Nephron (organoid): ENCODE results near the gene SERTAD1.
"Not testable (repeated sequence)": the region's sequence is repeated elsewhere in the genome, so short reads cannot be mapped to it uniquely, and the experiment has no call there.

Experiments used
- H3K27ac Mint-ChIP-seq, 3 experiments: 2 replicates each; pipeline ENCODE4 v1.8.0; 2020; ENCODE audit warnings: mixed read lengths in 3 of 3, mild to moderate bottlenecking in 2 of 3, moderate library complexity in 1 of 3
- H3K27me3 Mint-ChIP-seq: 2 replicates; pipeline ENCODE4 v1.8.0; 2021; ENCODE audit warnings: low read depth, mild to moderate bottlenecking, moderate library complexity, mixed read lengths
- H3K36me3 Mint-ChIP-seq: 2 replicates; pipeline ENCODE4 v1.8.0; 2020; ENCODE audit warnings: low read depth, mixed read lengths
- H3K4me1 Mint-ChIP-seq: 2 replicates; pipeline ENCODE4 v1.8.0; 2020; ENCODE audit warnings: mixed read lengths
- H3K4me3 Mint-ChIP-seq, 3 experiments: 2 replicates each; pipeline ENCODE4 v1.8.0; 2020; ENCODE audit warnings: mild to moderate bottlenecking in 3 of 3, mixed read lengths in 3 of 3, moderate library complexity in 2 of 3
- H3K9me3 Mint-ChIP-seq: 2 replicates; pipeline ENCODE4 v1.8.0; 2020; ENCODE audit warnings: mixed read lengths
- CTCF ChIP-seq, 3 experiments: fragments of 200-600 bp; sonication (generic); IDR thresholded peaks; one replicate each; pipeline ENCODE4 v1.5.0; 2021; ENCODE audit warnings: antibody characterized with exemption in 3 of 3; ENCODE audit not compliant: unreplicated experiment in 3 of 3

Gene SERTAD1

GRCh38 chr19:40464059-40465024 is 38.5 kb upstream of the SERTAD1 start:
- Mint-ChIP-seq H3K4me3 (peak overlapping the region; percentile 79 to 90 (median 85)), H3K27ac (peak overlapping the region in 1 of 3 experiments; percentile 44), H3K36me3 (no peaks in the 10 kb centered on the region), H3K4me1 (peaks cover 19% of the 10 kb centered on the region), H3K9me3 (no peaks in the 10 kb centered on the region), H3K27me3 (peaks cover 33% of the 10 kb centered on the region)
- peak; percentile 72 to 83 (median 79) for TF ChIP-seq CTCF (IDR thresholded peaks at IDR 0.05; ENCODE audit: unreplicated experiment in 3 of 3)

GRCh38 chr19:40463587-40464037 is 37.8 kb upstream of the SERTAD1 start:
- Mint-ChIP-seq H3K4me1 (peaks cover 19% of the 10 kb centered on the region), H3K27me3 (peaks cover 28% of the 10 kb centered on the region)
- H3K36me3 Mint-ChIP-seq, H3K9me3 Mint-ChIP-seq, H3K27ac Mint-ChIP-seq, H3K4me3 Mint-ChIP-seq: not testable (repeated sequence)

- Mint-ChIP-seq H3K9me3 (no peaks in the 10 kb centered on the region), H3K4me3 (no peak overlapping the region), H3K27me3 (peaks cover 16% of the 10 kb centered on the region), H3K4me1 (peaks cover 19% of the 10 kb centered on the region), H3K27ac (no peak overlapping the region), H3K36me3 (no peaks in the 10 kb centered on the region)
- no peak for TF ChIP-seq CTCF (IDR thresholded peaks at IDR 0.05; ENCODE audit: unreplicated experiment in 3 of 3)
These were observed 36.0 kb upstream of the SERTAD1 start for GRCh38 chr19:40461669-40462221.

- no peak overlapping the region for H3K4me3 Mint-ChIP-seq
- no peaks in the 10 kb centered on the region for H3K36me3 Mint-ChIP-seq
- no peaks in the 10 kb centered on the region for H3K9me3 Mint-ChIP-seq
- H3K27ac Mint-ChIP-seq, result no peak overlapping the region
- H3K4me1 Mint-ChIP-seq, result peaks cover 3% of the 10 kb centered on the region
- no peak for TF ChIP-seq CTCF (IDR thresholded peaks at IDR 0.05; ENCODE audit: unreplicated experiment in 3 of 3)
- peaks cover 3% of the 10 kb centered on the region for H3K27me3 Mint-ChIP-seq
These were observed 34.4 kb upstream of the SERTAD1 start for GRCh38 chr19:40460185-40460584.

- Mint-ChIP-seq H3K4me3 (no peak overlapping the region), H3K36me3 (no peaks in the 10 kb centered on the region), H3K4me1 (no peaks in the 10 kb centered on the region), H3K27ac (no peak overlapping the region), H3K9me3 (no peaks in the 10 kb centered on the region), H3K27me3 (peaks cover 3% of the 10 kb centered on the region)
- no peak for TF ChIP-seq CTCF (IDR thresholded peaks at IDR 0.05; ENCODE audit: unreplicated experiment in 3 of 3)
These were observed 32.8 kb upstream of the SERTAD1 start for GRCh38 chr19:40458597-40458974.

- Mint-ChIP-seq H3K27me3 (peaks cover 3% of the 10 kb centered on the region), H3K36me3 (no peaks in the 10 kb centered on the region), H3K4me1 (no peaks in the 10 kb centered on the region), H3K4me3 (no peak overlapping the region), H3K9me3 (no peaks in the 10 kb centered on the region), H3K27ac (no peak overlapping the region)
- no peak for TF ChIP-seq CTCF (IDR thresholded peaks at IDR 0.05; ENCODE audit: unreplicated experiment in 3 of 3)
These were observed 32.3 kb upstream of the SERTAD1 start for GRCh38 chr19:40457953-40458596.
